NCI-H1694 treated with DMSO at 0.1 percent for 48 hours (cell line): ENCODE results near the gene DNAJB5.
"Not testable (repeated sequence)": the region's sequence is repeated elsewhere in the genome, so short reads cannot be mapped to it uniquely, and the experiment has no call there.

Experiments
- DNase-seq: peaks from one replicate; lab custom pipeline; 2025; lab: John Stamatoyannopoulos, UW

The DNAJB5 gene

GRCh38 chr9:35000535-35001284 is 11.2 kb downstream of the DNAJB5 start:
- no peak for DNase-seq

GRCh38 chr9:35001285-35001677 is 11.7 kb downstream of the DNAJB5 start:
- no peak for DNase-seq

GRCh38 chr9:35001803-35002502 is 12.4 kb downstream of the DNAJB5 start:
- no peak for DNase-seq

GRCh38 chr9:35002623-35003022 is 13.1 kb downstream of the DNAJB5 start:
- no peak for DNase-seq

- not testable (repeated sequence) for DNase-seq
These were observed 14.8 kb downstream of the DNAJB5 start for GRCh38 chr9:35004299-35004698.

GRCh38 chr9:35010351-35010958 is 20.9 kb downstream of the DNAJB5 start:
- no peak for DNase-seq

GRCh38 chr9:35014517-35014916 is 25.0 kb downstream of the DNAJB5 start:
- DNase-seq = no peak

- DNase-seq = not testable (repeated sequence)
These were observed 33.9 kb downstream of the DNAJB5 start for GRCh38 chr9:35023443-35023842.

GRCh38 chr9:35026671-35027070 is 37.1 kb downstream of the DNAJB5 start:
- DNase-seq = no peak

GRCh38 chr9:35027374-35027773 is 37.8 kb downstream of the DNAJB5 start:
- no peak for DNase-seq

- no peak for DNase-seq
These were observed 38.3 kb downstream of the DNAJB5 start for GRCh38 chr9:35027860-35028259.

GRCh38 chr9:35028341-35028740 is 38.8 kb downstream of the DNAJB5 start:
- no peak for DNase-seq

GRCh38 chr9:35029241-35029640 is 39.7 kb downstream of the DNAJB5 start:
- no peak for DNase-seq

GRCh38 chr9:35029852-35030251 is 40.3 kb downstream of the DNAJB5 start:
- DNase-seq = no peak

- no peak for DNase-seq
These were observed 43.6 kb downstream of the DNAJB5 start for GRCh38 chr9:35033101-35033500.

- DNase-seq = no peak
These were observed 46.5 kb downstream of the DNAJB5 start for GRCh38 chr9:35035851-35036701.

- DNase-seq = no peak
These were observed 52.6 kb downstream of the DNAJB5 start for GRCh38 chr9:35042081-35042604.

GRCh38 chr9:35042891-35043545 is 53.5 kb downstream of the DNAJB5 start:
- no peak for DNase-seq

- no peak for DNase-seq
These were observed 54.5 kb downstream of the DNAJB5 start for GRCh38 chr9:35044071-35044470.
